ENCODE data around the gene HAPLN3.

Gene HAPLN3

DNA sequence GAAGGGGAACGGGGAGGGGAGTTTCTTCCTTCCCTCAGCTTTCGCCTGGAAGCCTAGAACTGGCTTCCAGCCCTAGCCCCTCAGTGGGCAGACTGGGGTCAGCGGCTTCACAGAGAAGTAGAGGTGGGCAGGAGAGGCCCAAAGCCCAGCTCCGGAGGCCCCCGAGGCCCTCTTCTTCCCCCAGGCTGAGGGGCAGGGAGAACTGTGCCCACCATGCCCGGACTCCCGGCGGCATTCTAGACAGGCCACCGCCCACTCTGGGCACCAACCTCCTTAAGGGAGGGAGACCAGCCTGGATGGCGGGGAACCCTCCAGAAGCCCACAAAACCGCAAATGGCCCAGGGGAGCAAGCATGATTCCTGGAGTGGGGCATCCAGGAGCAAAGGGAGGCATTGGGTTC lies 17.9 kb downstream of the HAPLN3 start:
- no peak for TF ChIP-seq POLR2AphosphoS5 (IDR thresholded peaks at IDR 0.05; ENCODE audit: low read depth)
- TF ChIP-seq GABPA (IDR thresholded peaks at IDR 0.05; ENCODE audit: low read depth): no peak
- TF ChIP-seq, protein P1, sequence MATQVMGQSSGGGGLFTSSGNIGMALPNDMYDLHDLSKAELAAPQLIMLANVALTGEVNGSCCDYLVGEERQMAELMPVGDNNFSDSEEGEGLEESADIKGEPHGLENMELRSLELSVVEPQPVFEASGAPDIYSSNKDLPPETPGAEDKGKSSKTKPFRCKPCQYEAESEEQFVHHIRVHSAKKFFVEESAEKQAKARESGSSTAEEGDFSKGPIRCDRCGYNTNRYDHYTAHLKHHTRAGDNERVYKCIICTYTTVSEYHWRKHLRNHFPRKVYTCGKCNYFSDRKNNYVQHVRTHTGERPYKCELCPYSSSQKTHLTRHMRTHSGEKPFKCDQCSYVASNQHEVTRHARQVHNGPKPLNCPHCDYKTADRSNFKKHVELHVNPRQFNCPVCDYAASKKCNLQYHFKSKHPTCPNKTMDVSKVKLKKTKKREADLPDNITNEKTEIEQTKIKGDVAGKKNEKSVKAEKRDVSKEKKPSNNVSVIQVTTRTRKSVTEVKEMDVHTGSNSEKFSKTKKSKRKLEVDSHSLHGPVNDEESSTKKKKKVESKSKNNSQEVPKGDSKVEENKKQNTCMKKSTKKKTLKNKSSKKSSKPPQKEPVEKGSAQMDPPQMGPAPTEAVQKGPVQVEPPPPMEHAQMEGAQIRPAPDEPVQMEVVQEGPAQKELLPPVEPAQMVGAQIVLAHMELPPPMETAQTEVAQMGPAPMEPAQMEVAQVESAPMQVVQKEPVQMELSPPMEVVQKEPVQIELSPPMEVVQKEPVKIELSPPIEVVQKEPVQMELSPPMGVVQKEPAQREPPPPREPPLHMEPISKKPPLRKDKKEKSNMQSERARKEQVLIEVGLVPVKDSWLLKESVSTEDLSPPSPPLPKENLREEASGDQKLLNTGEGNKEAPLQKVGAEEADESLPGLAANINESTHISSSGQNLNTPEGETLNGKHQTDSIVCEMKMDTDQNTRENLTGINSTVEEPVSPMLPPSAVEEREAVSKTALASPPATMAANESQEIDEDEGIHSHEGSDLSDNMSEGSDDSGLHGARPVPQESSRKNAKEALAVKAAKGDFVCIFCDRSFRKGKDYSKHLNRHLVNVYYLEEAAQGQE (IDR thresholded peaks at IDR 0.05; ENCODE audit: insufficient replicate concordance, low read depth): no peak
- TF ChIP-seq, protein P2, sequence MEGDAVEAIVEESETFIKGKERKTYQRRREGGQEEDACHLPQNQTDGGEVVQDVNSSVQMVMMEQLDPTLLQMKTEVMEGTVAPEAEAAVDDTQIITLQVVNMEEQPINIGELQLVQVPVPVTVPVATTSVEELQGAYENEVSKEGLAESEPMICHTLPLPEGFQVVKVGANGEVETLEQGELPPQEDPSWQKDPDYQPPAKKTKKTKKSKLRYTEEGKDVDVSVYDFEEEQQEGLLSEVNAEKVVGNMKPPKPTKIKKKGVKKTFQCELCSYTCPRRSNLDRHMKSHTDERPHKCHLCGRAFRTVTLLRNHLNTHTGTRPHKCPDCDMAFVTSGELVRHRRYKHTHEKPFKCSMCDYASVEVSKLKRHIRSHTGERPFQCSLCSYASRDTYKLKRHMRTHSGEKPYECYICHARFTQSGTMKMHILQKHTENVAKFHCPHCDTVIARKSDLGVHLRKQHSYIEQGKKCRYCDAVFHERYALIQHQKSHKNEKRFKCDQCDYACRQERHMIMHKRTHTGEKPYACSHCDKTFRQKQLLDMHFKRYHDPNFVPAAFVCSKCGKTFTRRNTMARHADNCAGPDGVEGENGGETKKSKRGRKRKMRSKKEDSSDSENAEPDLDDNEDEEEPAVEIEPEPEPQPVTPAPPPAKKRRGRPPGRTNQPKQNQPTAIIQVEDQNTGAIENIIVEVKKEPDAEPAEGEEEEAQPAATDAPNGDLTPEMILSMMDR (IDR thresholded peaks at IDR 0.05; ENCODE audit: insufficient read depth, low read length): no peak
- TF ChIP-seq SPI1 (IDR thresholded peaks at IDR 0.05; ENCODE audit: borderline replicate concordance, low read depth): no peak
- Histone ChIP-seq H3K27ac (replicated peaks) (no peak overlapping the region), H3K4me3 (replicated peaks; ENCODE audit: insufficient read depth, low read length) (no peak overlapping the region), H3K27me3 (ENCODE audit: insufficient read depth, poor library complexity, severe bottlenecking) (no peaks in the 10 kb centered on the region)
- DNase-seq (ENCODE audit: low read depth in 1 of 2, low spot score in 1 of 2): no peak

DNA sequence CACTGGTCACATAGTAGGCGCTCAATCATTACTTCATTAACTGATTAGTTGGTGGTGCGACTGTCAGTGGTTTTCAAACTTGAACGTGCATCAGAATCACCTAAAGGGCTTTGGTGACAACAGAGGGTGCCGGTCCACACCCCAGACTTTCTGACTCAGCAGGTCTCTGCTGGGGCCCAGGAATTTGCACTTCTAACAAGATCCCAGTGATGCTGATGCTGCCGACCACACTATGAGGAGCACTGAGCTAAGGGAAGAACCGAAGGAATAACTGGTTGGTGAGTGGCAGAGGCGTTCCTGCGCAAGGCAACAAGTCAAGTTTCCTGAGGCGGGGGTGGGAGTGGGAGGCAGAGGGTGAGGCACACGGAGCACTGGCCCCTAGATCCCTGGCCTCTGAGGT lies 18.8 kb downstream of the HAPLN3 start:
- TF ChIP-seq SPI1 (IDR thresholded peaks at IDR 0.05; ENCODE audit: borderline replicate concordance, low read depth) (no peak), GABPA (IDR thresholded peaks at IDR 0.05; ENCODE audit: low read depth) (no peak), POLR2AphosphoS5 (IDR thresholded peaks at IDR 0.05; ENCODE audit: low read depth) (no peak)
- TF ChIP-seq, protein P2 (IDR thresholded peaks at IDR 0.05; ENCODE audit: insufficient read depth, low read length): no peak
- TF ChIP-seq, protein P1 (IDR thresholded peaks at IDR 0.05; ENCODE audit: insufficient replicate concordance, low read depth): no peak
- Histone ChIP-seq H3K27me3 (ENCODE audit: insufficient read depth, poor library complexity, severe bottlenecking) (no peaks in the 10 kb centered on the region), H3K27ac (replicated peaks) (no peak overlapping the region), H3K4me3 (replicated peaks; ENCODE audit: insufficient read depth, low read length) (no peak overlapping the region)
- DNase-seq (ENCODE audit: low read depth in 1 of 2, low spot score in 1 of 2): no peak

DNA sequence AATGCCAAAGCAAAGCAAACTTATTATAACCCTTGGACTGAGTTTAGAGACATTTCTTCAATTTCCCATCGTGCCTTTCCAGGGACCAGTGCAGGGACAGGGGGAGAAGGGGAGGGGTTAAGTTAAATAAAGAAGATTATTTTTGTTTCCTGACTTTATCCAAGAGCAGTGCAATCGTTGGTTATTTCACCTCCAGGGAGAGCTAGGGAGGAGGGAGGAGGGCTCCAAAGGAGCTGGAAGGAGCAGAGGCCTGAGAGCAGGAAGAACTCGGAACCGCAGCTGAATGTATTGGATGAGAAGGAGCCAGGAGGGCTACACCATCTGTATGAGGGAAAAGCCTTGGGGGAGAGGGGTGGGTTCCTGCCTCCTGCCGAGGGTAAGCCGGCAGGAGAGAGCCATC lies 20.7 kb downstream of the HAPLN3 start:
- H3K27me3 ChIP-seq (ENCODE audit: insufficient read depth, poor library complexity, severe bottlenecking): no peaks in the 10 kb centered on the region
- TF ChIP-seq SPI1 (IDR thresholded peaks at IDR 0.05; ENCODE audit: borderline replicate concordance, low read depth) (no peak), POLR2AphosphoS5 (IDR thresholded peaks at IDR 0.05; ENCODE audit: low read depth) (no peak), GABPA (IDR thresholded peaks at IDR 0.05; ENCODE audit: low read depth) (no peak)
- TF ChIP-seq, protein P1 (IDR thresholded peaks at IDR 0.05; ENCODE audit: insufficient replicate concordance, low read depth): no peak
- TF ChIP-seq, protein P2 (IDR thresholded peaks at IDR 0.05; ENCODE audit: insufficient read depth, low read length): no peak

More for the DNA sequence above, 20.7 kb downstream of the HAPLN3 start:
- no peak overlapping the region for H3K27ac ChIP-seq (replicated peaks)
- H3K4me3 ChIP-seq (replicated peaks; ENCODE audit: insufficient read depth, low read length): no peak overlapping the region
- no peak for DNase-seq (ENCODE audit: low read depth in 1 of 2, low spot score in 1 of 2)
